HepG2 (cell line): ENCODE measurements around the gene CDHR3. TPM values are rescaled to one million over a fixed set of nuclear protein-coding genes. Genes with fewer than 3 reads are reported as not detected.

Experiments
- ASH2L ChIP-seq: fragments of 300-600, 200-600 bp; sonication (generic); IDR thresholded peaks from 2 replicates; pipeline ENCODE4 v1.7.0; 2017; ENCODE audit warnings: low read depth, mild to moderate bottlenecking, moderate library complexity, mixed read lengths, low read length; ENCODE audit not compliant: insufficient read length
- ATF3 ChIP-seq: sonication (generic); formaldehyde crosslinking; IDR thresholded peaks from 2 replicates; pipeline ENCODE4 v1.4.0; 2020; ENCODE audit warnings: missing genetic modification reagents
- CENPBD1 ChIP-seq: sonication (generic); formaldehyde crosslinking; IDR thresholded peaks from 2 replicates; pipeline ENCODE4 v1.8.0; 2022; ENCODE audit warnings: missing genetic modification reagents, low read depth, mild to moderate bottlenecking, borderline replicate concordance
- GABPB1 ChIP-seq: IDR thresholded peaks from 2 replicates; pipeline ENCODE4 v1.6.1; 2016; ENCODE audit warnings: mild to moderate bottlenecking, missing genetic modification reagents, moderate library complexity, missing compliant biosample characterization
- GTF3A ChIP-seq: sonication (generic); formaldehyde crosslinking; conservative IDR thresholded peaks from 2 replicates; pipeline ENCODE4 v1.4.0; 2020; ENCODE audit warnings: mild to moderate bottlenecking, missing genetic modification reagents
- HOXA9 ChIP-seq: sonication (generic); formaldehyde crosslinking; IDR thresholded peaks from 2 replicates; pipeline ENCODE4 v1.8.1; 2022; ENCODE audit warnings: missing genetic modification reagents, mild to moderate bottlenecking, moderate library complexity, borderline replicate concordance
- IRF2 ChIP-seq: IDR thresholded peaks from 2 replicates; pipeline ENCODE4 v1.6.1; 2018; ENCODE audit warnings: missing genetic modification reagents, missing compliant biosample characterization
- KDM1A ChIP-seq: IDR thresholded peaks from 2 replicates; pipeline ENCODE4 v1.6.1; 2016; ENCODE audit warnings: missing compliant biosample characterization
- MYC ChIP-seq: sonication (generic); formaldehyde crosslinking; IDR thresholded peaks from 2 replicates; pipeline ENCODE4 v1.9.0; 2021; ENCODE audit warnings: missing genetic modification reagents, borderline replicate concordance
- NFYC ChIP-seq: IDR thresholded peaks from 2 replicates; pipeline ENCODE4 v1.6.1; 2016; ENCODE audit warnings: missing genetic modification reagents, missing compliant biosample characterization
- NR0B2 ChIP-seq: sonication (generic); formaldehyde crosslinking; IDR thresholded peaks from 2 replicates; pipeline ENCODE4 v1.4.0; 2020; ENCODE audit warnings: mild to moderate bottlenecking, missing genetic modification reagents
- NRL ChIP-seq: sonication (generic); formaldehyde crosslinking; IDR thresholded peaks from 2 replicates; pipeline ENCODE4 v1.5.0; 2020; ENCODE audit warnings: missing genetic modification reagents, mild to moderate bottlenecking, moderate library complexity, borderline replicate concordance
- PITX1 ChIP-seq: sonication (generic); formaldehyde crosslinking; IDR thresholded peaks from 2 replicates; pipeline ENCODE4 v1.5.1; 2020; ENCODE audit warnings: mild to moderate bottlenecking, missing genetic modification reagents
- RFXAP ChIP-seq: sonication (generic); formaldehyde crosslinking; IDR thresholded peaks from 2 replicates; pipeline ENCODE4 v1.4.0; 2020; ENCODE audit warnings: missing genetic modification reagents, borderline replicate concordance
- RNF219 ChIP-seq: sonication (generic); formaldehyde crosslinking; IDR thresholded peaks from 2 replicates; pipeline ENCODE4 v1.5.0; 2020; ENCODE audit warnings: mild to moderate bottlenecking, missing genetic modification reagents
- RXRB ChIP-seq: IDR thresholded peaks from 2 replicates; pipeline ENCODE4 v1.6.1; 2016; ENCODE audit warnings: borderline replicate concordance, missing genetic modification reagents, missing compliant biosample characterization
- SRY ChIP-seq: sonication (generic); formaldehyde crosslinking; IDR thresholded peaks from 2 replicates; pipeline ENCODE4 v1.8.0; 2022; ENCODE audit warnings: mild to moderate bottlenecking, missing genetic modification reagents
- STAT5B ChIP-seq: sonication (generic); formaldehyde crosslinking; IDR thresholded peaks from 2 replicates; pipeline ENCODE4 v1.4.0; 2020; ENCODE audit warnings: missing genetic modification reagents
- TBX2 ChIP-seq: sonication (generic); formaldehyde crosslinking; IDR thresholded peaks from 2 replicates; pipeline ENCODE4 v1.5.0; 2020; ENCODE audit warnings: missing genetic modification reagents, mild to moderate bottlenecking, borderline replicate concordance
- ZBTB34 ChIP-seq: sonication (generic); formaldehyde crosslinking; IDR thresholded peaks from 2 replicates; pipeline ENCODE4 v1.8.0; 2022; ENCODE audit warnings: mild to moderate bottlenecking, missing genetic modification reagents
- ZBTB37 ChIP-seq: sonication (generic); formaldehyde crosslinking; IDR thresholded peaks from 2 replicates; pipeline ENCODE4 v1.4.0; 2020; ENCODE audit warnings: mild to moderate bottlenecking, missing genetic modification reagents
- ZFY ChIP-seq: sonication (generic); formaldehyde crosslinking; IDR thresholded peaks from 2 replicates; pipeline ENCODE4 v1.4.0; 2020; ENCODE audit warnings: missing genetic modification reagents
- polyA plus RNA-seq, 8 experiments: library from polyadenylated mRNA; depleted of rRNA in 3 of 8; stranded (reverse) in 7 of 8; unstranded in 1 of 8; fragments of >200 nt; fragmentation: Illumina TruSeq in 4 of 8; extraction: Trizol in 4 of 8; gene quantifications; 2 replicates each; pipeline versions ENCODE4 v1.2.1 to v1.2.3, GENCODE V29; 2011 to 2016; ENCODE audit warnings: low read depth in 4 of 8, missing spikeins in 1 of 8, mixed read lengths in 1 of 8; ENCODE audit not compliant: insufficient read depth in 1 of 8
- total RNA-seq, 5 experiments: library from RNA; depleted of rRNA; stranded (reverse); fragments of >200 nt; fragmentation: Illumina TruSeq; extraction: Trizol; gene quantifications; 2 replicates each; pipeline ENCODE4 v1.2.3, GENCODE V29; 2016; ENCODE audit warnings: low read depth in 1 of 5

Gene CDHR3
- total and polyA plus RNA-seq, 2 of the 13 experiments (the other 11 are each of a cell fraction or from before 2014, with no cell fraction given): 6.5 to 11.8 TPM

- peak; percentile 76 for TF ChIP-seq ATF3 (CRISPR knock-in tag)
- no peak for TF ChIP-seq GABPB1 (CRISPR knock-in tag)
- no peak for TF ChIP-seq ZBTB34 (CRISPR knock-in tag)
- peak; percentile 23 for TF ChIP-seq ASH2L
- no peak for TF ChIP-seq HOXA9 (CRISPR knock-in tag)
- no peak for TF ChIP-seq PITX1 (CRISPR knock-in tag)
- no peak for TF ChIP-seq GTF3A (CRISPR knock-in tag)
- no peak for TF ChIP-seq KDM1A (CRISPR knock-in tag)
- TF ChIP-seq NFYC: no peak
- TF ChIP-seq ZFY (CRISPR knock-in tag): peak; percentile 38; the same call in 1 of the 2 replicates
- TF ChIP-seq CENPBD1 (CRISPR knock-in tag): no peak
- TF ChIP-seq RNF219 (CRISPR knock-in tag): no peak
- peak; percentile 52; the same call in 1 of the 2 replicates for TF ChIP-seq TBX2 (CRISPR knock-in tag)
- TF ChIP-seq STAT5B (CRISPR knock-in tag): no peak
- 0 out of 2 replicates have a peak, but pooled peaks have one; percentile 40 for TF ChIP-seq SRY
- TF ChIP-seq RXRB: 0 out of 2 replicates have a peak, but pooled peaks have one; percentile 36
- peak; percentile 36; the same call in 1 of the 2 replicates for TF ChIP-seq MYC
- TF ChIP-seq IRF2 (CRISPR knock-in tag): no peak
- TF ChIP-seq NRL (CRISPR knock-in tag): peak; percentile 46
- no peak for TF ChIP-seq RFXAP (CRISPR knock-in tag)
- no peak for TF ChIP-seq NR0B2 (CRISPR knock-in tag)
- no peak for TF ChIP-seq ZBTB37
Observed at GRCh38 chr7:106064771-106065574, 101.9 kb downstream of the CDHR3 start (continued).
